Cardiac fibroblast (primary cell): ENCODE data around the gene ATXN1.

Source experiments
- DNase-seq, 2 donors: peaks; one replicate each; pipeline versions ENCODE4 v3.0.0 to v3.0.0-alpha.2; 2010; ENCODE audit warnings: low read depth in 2 of 2
- H3K4me3 ChIP-seq, 2 donors: replicated peaks in 1 of 2; 1 replicate in 1 of 2; 2 replicates in 1 of 2; pipeline ENCODE4 v1.5.1; 2011; ENCODE audit warnings: low read depth in 2 of 2, low read length in 2 of 2, mild to moderate bottlenecking in 2 of 2, moderate library complexity in 1 of 2
- TF ChIP-seq, protein P1 (sequence below): IDR thresholded peaks from one replicate; pipeline ENCODE4 v1.5.1; 2011; ENCODE audit warnings: low read depth, mild to moderate bottlenecking, low read length, inconsistent platforms

The ATXN1 gene

DNA sequence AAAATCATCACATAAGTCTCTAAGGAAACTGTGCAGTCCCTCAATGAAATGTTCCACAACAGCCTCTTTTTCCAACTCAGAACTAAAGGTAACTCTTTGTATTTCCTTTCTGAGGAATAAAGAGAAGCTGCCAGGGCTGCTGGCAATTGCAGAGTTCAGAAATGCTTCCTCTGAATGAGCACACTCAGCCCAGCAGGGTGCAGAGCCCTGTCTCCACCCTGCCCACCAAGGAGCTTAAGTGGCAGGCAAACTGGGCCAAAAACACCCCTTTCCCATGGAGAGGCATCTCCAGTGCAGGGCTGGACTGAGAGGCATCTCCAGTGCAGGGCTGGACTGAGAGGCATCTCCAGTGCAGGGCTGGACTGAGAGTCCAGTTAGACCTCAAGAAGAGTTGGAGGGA, 267.5 kb downstream of the ATXN1 start:
- TF ChIP-seq, protein P1, sequence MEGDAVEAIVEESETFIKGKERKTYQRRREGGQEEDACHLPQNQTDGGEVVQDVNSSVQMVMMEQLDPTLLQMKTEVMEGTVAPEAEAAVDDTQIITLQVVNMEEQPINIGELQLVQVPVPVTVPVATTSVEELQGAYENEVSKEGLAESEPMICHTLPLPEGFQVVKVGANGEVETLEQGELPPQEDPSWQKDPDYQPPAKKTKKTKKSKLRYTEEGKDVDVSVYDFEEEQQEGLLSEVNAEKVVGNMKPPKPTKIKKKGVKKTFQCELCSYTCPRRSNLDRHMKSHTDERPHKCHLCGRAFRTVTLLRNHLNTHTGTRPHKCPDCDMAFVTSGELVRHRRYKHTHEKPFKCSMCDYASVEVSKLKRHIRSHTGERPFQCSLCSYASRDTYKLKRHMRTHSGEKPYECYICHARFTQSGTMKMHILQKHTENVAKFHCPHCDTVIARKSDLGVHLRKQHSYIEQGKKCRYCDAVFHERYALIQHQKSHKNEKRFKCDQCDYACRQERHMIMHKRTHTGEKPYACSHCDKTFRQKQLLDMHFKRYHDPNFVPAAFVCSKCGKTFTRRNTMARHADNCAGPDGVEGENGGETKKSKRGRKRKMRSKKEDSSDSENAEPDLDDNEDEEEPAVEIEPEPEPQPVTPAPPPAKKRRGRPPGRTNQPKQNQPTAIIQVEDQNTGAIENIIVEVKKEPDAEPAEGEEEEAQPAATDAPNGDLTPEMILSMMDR = no peak
- no peak for DNase-seq
- H3K4me3 ChIP-seq = no peak overlapping the region

DNA sequence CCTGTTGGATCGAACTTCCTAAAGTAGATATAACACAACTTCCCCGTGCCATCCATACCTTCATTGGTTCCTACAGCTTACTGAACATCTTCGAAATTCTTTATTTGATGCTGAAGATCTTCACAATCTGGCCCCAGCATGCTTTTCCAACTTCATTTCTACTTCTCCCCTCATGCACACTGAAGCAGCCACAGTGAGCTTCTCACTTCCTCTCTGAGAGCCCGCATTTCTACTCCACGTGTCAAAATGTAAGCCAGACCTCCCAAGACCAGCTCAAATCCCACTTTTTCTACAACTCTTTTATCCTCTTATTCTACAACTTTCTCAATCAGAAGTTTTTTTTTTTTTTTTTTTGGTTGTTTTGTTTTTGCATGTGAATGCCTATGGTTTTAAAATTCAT, 268.1 kb downstream of the ATXN1 start:
- TF ChIP-seq, protein P1 = no peak
- DNase-seq = no peak
- no peak overlapping the region for H3K4me3 ChIP-seq

DNA sequence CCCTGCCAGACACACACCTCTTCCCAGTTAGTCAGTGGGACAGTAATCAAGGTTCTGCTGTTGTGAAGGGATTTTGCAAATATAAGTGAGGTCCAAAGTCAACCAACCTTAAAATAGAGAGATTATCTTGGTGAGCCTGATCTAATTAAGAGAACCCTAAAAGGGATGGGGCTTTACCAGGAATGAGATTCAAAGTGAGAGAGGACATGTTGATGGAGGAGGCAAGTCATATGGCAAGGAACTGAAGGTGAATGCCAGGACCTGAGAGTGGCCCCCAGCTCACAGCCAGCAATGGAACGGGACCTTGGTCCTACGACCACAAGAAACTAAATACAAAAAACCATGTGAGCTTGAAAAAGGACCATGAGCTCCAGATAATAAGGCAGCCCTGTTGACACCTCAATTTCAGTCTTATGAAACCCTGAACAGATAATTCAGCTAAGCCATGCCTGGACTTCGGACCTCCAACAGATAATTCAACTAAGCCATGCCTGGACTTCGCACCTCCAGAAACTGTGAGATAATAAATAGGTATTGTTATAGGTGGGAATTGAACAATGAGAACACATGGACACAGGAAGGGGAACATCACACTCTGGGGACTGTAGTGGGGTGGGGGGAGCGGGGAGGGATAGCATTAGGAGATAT, 269.5 kb downstream of the ATXN1 start:
- no peak overlapping the region for H3K4me3 ChIP-seq
- TF ChIP-seq, protein P1 = no peak
- DNase-seq = no peak

GRCh38 chr6:16490616-16491015, 270.6 kb downstream of the ATXN1 start:
- no peak overlapping the region for H3K4me3 ChIP-seq
- DNase-seq = no peak
- TF ChIP-seq, protein P1 = no peak

DNA sequence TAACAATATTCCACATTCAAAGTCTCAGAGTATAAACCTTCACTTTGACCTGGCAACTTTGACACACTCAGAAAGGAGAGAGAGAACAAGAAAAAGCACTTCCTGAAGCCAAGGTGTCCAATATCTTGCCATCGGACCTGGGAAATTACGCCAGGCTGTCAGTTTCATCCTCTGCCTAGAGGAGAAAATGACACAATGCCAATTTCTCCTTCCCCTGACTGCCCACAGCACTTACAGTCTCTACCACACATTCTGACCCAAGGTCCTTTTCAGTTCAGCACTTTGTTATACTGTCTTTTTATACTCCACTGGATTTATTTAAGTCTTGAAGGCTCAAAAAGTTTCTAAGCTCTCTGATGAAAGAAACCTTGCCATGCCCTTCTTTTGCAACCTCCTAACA, 272.4 kb downstream of the ATXN1 start:
- no peak for DNase-seq
- TF ChIP-seq, protein P1 = no peak
- no peak overlapping the region for H3K4me3 ChIP-seq

DNA sequence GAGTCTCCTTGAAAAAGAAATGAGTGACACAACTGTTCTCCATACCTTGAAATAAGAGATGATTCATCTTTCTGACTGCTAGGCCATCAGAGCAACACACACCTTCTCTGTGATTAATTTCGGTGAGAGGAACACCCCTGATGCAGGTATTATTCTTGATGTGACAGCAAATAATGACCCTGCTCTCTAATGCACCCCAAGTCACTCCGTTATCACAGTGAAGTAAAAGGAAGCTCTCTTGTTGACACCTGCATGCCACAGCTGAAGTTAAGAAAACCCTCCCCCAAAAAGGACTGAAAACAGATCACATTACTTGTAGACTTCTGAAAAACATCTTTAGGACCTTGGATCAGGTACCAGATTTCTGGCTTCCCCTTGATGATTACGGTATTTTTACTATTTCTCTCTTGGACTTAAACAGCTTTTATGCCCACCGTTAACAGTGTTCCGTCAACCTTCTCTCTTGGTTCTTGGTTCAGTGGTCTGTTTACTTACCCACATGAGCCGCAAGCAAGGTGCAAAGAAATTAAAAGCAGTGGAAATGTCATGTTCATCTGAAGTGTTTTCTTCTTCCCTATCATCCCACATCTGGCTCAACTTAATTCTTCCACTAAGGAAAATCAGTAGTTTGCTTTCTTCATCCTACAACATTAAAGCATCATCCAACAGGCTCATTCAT, 273.1 kb downstream of the ATXN1 start:
- no peak for DNase-seq
- TF ChIP-seq, protein P1 = no peak
- no peak overlapping the region for H3K4me3 ChIP-seq

DNA sequence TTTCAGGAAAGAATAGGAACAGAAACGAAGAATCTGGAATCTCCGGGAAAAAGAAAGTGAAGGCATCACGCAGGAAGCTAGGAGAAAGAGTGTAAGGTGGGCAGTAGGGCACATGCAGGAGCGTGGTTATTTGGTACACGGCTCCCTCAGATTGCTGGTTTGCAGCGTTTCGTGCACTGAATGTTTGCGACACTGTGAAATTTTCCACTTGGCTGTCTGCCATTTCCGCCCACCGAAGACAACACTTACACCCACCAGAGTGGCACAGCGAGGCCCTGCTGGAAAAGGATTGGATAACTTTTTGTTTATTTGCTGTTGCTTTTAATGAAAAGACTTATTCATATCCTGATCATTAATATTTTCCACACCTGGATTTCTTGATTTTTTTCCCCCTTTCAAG, 274.6 kb downstream of the ATXN1 start:
- no peak for DNase-seq
- TF ChIP-seq, protein P1 = no peak
- no peak overlapping the region for H3K4me3 ChIP-seq
